Activated T-cell treated with anti-CD3 and anti-CD28 coated beads for 24 hours (primary cell): Measurements from ENCODE around the gene UNK.

Source experiments
- DNase-seq: peaks from one replicate; pipeline ENCODE4 v3.0.0-alpha.2; 2020; ENCODE audit warnings: low read depth

The UNK gene

DNA sequence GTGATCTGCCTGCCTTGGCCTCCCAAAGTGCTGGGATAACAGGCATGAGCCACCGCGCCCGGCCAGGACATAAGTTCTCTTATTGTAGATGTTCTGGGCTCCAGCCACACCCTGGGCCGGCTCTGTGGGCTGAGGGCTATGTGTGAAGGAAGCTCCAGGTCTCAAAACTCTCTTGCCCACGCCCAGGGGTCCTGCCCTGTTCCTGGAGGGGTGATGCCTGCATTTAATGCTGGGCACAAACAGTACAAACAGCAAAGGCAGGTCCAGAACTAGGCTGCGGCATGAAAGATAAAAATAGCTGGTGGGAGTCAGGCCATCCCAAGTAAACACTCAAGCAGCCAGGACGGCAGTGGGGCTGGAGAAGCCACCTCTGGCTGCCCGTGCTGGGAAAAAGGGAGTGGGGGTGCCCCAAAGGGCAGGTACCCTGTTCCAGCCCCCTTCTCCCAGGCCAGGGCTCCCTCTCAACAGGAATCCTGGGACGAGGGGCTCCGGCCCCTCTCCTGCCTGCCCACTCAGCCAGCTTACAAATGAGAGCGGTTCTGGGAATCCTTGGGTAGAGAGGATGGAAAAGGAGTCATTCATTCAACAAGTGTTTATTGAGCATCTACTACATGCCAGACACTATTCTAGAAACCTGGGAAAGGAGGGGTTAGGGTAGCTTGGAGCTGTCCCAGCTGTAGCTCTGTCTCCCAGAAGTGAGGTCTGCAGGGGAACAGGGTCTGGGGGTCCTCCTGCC, 89.1 kb downstream of the UNK start:
- no peak for DNase-seq

DNA sequence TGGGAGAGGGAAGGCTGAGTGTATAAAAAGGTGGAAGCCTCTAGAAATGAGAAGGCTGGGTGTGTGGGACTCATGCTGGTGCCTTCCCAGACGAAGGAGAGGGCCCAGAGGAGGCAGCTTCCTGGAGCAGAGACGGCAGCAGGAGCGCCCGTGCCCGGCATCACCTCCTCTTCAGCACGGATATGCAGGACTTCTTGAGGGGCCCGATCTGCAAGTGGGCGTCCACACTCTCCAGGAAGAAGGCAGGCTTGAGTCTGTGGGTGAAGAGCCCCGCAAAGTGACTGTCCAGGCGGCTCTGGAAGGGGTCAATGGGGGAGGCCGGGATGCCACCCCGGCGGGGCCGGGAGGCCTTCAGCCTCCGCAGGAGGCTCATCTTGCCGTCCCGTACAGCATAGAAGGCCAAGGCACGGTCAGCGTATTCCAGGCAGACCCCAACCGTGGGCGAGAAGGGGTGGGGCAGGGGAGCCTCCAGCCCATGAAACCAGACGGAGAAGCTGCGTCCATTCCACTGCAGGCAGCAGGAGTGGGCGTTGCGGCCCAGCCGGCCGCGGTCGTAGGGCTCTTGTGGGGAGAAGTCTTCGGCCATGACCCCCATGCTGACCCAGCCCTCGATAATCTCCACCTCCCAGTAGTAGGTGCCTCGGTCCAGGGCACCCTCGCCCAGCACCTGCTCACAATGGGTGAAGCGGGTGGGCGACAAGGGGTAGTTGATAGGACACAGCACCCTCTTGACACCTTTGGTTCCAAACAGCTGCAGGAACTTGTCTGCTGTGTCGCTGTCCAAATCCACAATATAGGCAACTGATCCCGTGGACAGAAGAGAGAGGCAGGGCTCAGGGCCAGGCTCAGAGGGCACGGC, 89.9 kb downstream of the UNK start:
- DNase-seq, result no peak
